Ureter (tissue), 1 donor: ENCODE data around the gene TTLL5. TPM values are rescaled to one million over a fixed set of nuclear protein-coding genes. Genes with fewer than 3 reads are reported as not detected.
"Not testable (repeated sequence)": the region's sequence is repeated elsewhere in the genome, so short reads cannot be mapped to it uniquely, and the experiment has no call there.

Source experiments
- DNase-seq: peaks from one replicate; pipeline ENCODE4 v3.0.0-alpha.2; 2020; ENCODE audit warnings: low spot score
- total RNA-seq: library from RNA; stranded (reverse); gene quantifications from one replicate; pipeline ENCODE4 v1.2.4, GENCODE V29; 2023
- donor health status: DM: yes; HTN: yes; CAD: no.

TTLL5 gene
- total RNA-seq, 1 donor from 2014 or later = 54.0 TPM

GRCh38 chr14:75648066-75648838, 12.8 kb upstream of the TTLL5 start:
- DNase-seq = peak; percentile 63

GRCh38 chr14:75649337-75649736, 11.7 kb upstream of the TTLL5 start:
- no peak for DNase-seq

DNA sequence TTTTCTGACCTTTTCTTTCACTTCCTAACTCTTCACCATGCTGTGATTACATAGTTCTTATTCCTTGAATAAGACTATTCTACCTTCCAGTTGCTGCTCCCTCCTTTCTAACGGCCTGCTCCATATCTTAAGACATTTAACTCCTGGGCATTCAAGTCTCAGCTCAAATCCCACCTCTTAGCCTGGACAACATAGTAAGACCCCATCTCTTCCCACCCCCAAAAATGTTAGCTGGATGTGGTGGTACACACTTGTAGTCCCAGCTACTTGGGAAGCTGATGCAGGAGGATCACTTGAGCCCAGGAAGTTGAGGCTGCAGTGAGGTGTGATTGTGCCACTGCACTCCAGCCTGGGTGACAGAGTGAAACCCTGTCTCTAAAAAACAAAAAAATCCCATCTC, 11.3 kb upstream of the TTLL5 start:
- no peak for DNase-seq

DNA sequence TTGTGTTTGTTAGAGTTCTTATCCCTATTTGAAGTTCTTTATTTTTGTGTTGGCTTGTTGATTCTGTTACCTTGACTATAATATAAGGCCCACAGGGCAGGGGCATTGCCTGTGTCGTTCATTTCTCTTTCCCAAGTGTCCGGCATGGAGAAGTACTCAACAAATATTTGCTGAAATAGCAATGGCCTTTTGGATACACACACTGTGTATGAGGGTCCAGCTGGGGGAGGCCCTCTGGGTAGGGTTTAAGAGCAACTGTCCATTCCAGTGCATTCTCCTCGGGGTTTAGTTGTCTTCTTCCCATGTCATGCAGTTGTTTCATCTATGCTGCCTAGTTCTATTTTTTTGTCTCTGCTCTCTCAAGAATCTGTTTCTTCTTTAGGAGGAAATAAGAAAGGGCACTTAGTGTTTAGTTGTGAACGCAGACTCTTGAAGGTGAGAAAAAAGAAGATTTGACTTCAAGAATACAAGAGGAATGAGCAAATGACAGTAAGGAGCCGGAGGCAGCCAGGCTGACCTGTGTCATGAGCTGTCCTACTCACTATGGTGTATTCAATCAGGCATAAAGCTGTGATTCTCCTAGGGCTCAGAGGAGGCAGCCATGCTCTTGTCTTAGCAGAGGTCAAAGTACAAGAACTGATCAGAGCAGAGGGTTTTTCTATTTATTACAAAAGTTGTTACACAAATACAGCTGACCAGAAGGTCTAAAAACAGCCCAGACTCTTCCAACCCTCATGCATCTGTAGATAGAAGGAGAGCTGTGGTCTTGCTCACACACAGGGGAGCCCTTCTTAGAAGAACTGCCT, 10.6 kb upstream of the TTLL5 start:
- peak; percentile 19 for DNase-seq

DNA sequence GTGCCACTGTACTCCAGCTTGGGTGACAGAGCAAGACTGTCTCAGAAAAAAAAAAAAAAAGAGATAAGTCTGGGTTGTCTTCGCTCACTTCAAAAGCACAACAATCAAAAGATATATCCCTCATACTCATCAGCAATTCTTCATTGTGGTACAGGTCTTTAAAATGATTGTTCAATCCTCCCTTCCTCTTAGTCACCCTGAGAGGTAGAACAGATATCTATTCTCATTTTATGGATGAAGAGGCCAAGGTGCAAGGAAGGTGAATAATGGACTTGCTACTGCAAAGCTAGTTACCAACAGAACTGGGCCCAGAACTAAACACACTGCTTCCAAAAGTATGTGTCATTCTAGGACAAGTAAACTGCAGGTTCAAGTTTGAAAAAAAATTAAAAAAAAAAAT, 7.5 kb upstream of the TTLL5 start:
- no peak for DNase-seq

- DNase-seq = peak; percentile 87
Measured at GRCh38 chr14:75654127-75654732, 6.8 kb upstream of the TTLL5 start.

DNA sequence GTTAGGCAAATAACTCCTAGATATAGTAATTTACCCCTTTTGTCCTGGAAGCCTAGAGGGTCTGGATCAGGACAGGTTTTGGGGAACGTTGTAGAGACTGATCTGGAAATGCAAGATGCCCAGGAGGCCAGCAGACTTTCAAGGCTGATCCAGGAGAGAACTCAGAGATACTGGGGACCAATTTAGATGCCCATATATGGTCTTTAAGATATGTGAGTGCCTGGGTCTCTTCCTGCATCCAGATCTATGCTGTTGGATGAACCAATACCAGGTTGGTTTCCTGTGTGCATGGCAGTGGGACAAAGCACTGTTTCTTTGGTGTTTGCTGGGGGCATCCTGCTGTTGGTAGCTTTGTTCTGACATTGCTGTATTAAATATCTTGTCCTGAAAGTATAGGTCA, 5.8 kb upstream of the TTLL5 start:
- DNase-seq = no peak

DNA sequence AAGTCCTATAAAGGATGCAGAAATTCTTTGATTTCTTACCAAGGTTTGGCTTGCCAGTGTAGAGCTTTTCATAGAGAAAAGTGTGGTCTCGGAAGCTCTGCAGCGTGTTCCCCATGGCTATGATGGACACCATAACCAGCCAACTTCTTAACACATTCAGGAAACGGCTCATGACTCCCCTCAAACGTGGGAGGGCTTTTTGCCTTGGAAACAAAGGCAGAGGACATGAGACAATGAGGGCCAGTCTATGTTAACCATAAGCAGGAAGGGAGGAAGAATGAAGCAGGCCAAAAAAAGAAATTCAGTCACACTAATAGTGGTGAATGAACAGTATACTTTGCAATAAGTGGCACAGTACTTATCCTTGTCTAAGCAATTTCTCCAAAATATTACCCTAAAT, 3.7 kb upstream of the TTLL5 start:
- no peak for DNase-seq

GRCh38 chr14:75658957-75659356, 2.1 kb upstream of the TTLL5 start:
- no peak for DNase-seq

- DNase-seq = no peak
Measured at GRCh38 chr14:75660238-75660629, 812 bp upstream of the TTLL5 start.

DNA sequence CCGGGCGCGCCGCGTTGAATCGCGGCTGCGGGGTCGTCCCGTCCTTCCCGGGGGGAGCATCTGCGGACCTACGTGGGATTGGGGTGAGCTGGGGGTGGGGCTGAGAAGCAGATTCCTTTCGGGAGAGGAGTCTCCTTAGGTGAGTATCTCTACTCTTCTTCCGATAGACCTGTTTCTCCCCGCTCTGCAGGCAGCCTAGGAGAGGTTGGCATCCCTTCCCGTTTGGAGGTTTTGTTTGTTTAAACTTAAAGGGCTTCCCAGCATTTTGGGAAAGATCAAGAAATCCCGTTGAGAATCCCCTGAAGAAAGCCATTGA, 411 bp downstream of the TTLL5 start:
- no peak for DNase-seq

GRCh38 chr14:75662966-75663365, 1.9 kb downstream of the TTLL5 start:
- no peak for DNase-seq

DNA sequence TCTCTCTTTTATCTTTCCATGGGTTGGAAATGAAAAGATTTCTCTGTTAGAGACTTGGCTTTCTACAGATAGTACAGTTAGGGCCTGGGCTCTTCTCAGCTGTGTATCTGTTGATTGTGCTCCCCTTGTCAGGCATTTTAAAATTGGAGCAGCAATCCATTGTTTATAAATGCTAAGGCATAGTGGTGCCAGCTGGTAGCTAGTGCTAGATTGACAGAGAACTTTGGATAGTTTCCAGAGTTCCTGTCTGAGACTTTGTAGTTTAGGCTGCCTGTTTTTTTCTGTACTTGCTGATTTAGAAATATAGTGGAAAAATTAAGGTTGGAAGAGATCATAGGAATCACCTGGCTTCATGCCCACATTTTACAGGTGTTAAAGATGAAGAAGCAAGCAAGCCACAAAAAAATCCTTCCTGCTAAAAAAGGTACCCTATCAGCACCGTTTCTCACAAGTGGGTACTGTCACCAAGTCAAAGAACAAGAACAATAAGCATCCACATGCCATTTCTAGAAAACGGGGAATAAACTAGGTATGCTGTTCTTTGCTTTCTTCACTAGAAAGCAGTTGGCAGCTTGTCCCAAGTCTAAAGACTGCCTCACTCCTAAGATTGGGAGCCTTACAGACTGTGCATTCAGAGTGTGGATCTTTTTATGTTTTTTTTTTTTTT, 6.2 kb downstream of the TTLL5 start:
- DNase-seq = no peak

DNA sequence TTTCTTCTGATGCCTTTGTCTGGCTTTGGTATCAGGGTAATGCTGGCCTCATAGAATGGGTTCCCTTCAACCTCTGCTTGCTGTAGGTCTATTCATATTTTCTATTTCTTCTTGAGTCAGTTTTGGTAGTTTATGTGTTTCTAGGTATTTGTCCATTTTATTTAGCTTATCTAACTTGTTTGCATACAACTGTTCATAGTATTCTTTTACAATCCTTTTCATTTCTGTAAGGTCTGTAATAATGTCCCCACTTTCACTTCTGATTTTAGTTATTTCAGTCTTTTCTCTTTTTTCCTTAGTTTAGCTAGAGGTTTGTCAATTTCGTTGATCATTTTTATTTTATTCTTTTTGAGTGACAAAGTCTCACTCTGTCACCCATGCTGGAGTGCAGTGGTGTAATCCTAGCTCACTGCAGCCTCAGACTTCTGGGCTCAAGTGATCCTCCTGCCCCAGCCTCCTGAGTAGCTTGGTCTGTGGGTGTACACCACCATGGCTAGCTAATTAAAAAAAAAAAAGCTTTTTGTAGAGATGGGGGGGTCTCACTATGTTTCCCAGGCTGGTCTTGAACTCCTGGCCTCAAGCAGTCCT, 11.7 kb downstream of the TTLL5 start:
- DNase-seq = no peak

DNA sequence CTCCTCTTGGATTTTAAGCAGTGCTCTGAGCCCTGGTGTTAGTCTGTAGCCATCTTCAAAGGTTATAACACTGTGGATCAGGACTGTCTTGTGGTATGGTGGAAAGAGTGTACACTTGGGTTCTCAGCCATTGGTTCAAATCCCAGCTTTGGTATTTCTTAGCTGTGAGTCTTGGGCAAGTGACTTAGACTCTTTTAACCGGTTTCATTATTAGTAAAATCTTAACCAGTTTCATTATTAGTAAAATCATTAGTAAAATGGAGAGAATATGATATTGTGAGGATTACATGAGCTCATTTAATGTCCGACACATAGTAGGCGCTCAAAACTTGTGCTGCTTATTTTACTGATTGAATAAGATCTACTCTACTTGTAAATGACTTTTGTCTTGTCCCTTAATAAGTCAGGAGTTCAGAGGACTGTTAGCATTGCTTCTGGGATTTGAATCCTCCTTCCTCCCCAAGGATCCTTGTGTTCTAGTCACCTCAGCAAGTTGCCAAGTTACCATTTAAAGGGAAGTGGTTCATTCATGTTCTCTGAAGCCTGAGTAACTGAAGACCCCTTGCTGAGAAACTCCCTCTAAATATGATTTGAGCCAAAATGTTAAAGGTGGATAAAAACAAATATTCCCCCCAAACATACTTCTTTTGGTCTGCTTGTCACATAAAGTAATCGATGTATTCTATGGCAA, 12.4 kb downstream of the TTLL5 start:
- DNase-seq = no peak

DNA sequence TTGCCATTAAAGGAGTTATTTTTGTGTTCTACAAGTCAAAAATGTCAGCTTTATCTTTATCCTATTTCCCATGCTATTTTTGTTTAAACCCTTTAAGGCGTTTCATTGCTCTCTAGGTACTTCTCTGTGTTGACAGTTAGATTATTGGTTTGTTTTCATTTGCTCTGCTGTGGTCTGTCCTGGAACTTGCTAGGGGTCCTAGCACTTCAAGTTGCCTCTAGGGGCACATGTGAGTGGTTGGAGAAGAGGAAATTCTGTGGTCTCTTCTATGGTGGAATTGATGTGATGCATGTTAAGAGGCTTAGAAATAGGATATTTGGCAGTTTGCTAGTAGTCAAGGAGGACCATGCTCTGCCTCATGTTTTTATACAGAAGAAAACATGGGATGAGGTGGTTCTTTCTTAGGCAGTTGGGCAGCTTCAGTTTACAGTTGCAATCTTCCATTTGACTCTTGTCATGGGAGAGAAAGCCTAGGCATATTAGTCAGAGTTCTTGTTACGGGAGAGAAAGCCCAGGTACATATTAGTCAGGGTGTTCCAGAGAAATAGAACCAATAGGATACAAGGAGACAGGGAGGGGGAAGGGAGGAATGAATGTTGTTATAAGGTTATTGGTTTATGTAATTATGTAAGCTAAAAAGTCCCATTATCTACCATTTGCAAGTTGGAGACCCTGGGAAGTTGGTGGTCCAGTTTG, 14.4 kb downstream of the TTLL5 start:
- no peak for DNase-seq

GRCh38 chr14:75685910-75686309, 24.9 kb downstream of the TTLL5 start:
- DNase-seq = no peak

DNA sequence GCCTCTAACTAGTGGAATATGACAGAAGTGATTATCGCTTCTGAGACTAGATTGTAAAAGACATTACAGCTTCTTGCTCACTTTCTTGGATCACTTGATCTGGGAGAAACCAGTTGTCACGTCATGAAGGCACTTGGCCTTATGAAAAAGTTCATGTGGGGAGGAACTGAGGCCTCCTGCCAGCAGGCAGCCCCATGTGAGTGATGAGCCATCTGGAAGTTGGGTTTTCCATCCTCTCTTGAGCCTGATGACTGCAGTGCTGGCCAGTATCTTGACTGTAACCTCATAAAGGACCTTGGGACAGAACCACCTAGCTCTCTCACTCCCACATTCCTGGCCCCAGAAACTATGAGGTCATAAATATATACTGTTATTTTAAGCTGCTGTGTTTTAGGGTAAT, 28.0 kb downstream of the TTLL5 start:
- no peak for DNase-seq

DNA sequence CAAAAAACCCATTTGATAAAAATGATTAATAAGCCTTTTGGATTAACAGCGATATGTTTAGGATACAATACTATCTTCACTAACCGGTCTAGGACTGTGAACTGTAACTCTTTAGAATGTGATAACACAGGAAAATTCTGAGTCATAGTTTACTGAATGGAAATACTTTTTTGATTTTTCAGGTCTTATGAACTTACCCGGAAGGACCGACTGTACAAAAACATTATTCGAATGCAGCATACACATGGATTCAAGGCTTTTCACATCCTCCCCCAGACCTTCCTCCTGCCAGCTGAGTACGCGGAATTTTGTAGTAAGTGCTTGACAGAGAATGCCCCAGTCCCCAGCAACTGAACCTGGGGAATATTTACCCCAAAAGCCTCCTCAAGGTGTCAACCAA, 29.0 kb downstream of the TTLL5 start:
- DNase-seq = no peak

GRCh38 chr14:75695025-75695424, 34.0 kb downstream of the TTLL5 start:
- DNase-seq = not testable (repeated sequence)

- no peak for DNase-seq
Measured at GRCh38 chr14:75697386-75697785, 36.3 kb downstream of the TTLL5 start.
